CD4-positive, alpha-beta T cell treated with Interleukin-1 beta for 1 hour (primary cell): ENCODE measurements around the gene RAB31.

Experiments used
- DNase-seq, 2 donors: peaks; one replicate each; pipeline ENCODE4 v3.0.0-alpha.2; 2020 to 2022

The RAB31 gene

DNA sequence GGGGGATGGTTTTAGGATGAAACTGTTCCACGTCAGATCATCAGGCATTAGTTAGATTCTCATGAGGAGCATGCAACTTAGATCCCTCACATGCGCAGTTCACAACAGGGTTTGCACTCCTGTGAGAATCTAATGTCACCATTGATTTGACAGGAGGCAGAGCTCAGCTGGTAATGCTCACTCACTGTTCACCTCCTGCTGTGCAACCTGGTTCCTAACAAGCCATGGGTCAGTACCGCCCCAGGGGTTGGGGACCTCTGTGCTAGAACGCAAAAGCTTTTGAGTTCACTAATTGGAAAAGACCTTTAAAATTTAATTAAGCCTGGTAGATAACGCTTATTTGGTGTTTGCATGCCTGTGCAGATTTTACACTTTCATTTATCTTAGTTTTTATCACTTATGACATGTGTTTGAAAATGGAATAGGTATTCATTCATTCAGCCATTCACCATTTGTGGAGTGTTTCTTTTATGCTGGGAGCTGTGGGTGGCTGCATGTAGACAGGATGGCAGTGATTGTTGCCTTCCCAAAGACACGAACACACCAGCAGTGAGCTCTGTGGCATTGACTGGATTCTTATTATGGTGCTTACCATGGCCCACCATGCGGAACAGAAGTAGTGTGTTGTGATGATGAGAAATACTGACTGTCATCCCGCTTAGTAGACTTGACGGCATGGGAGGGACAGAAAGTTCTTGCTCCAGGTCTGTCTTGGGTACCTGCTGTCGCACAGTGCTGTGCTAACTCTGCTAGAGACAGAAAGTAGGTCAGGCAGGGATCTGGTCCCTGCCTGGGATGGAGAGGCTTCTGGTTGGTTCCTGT, 6.4 kb downstream of the RAB31 start:
- no peak for DNase-seq

DNA sequence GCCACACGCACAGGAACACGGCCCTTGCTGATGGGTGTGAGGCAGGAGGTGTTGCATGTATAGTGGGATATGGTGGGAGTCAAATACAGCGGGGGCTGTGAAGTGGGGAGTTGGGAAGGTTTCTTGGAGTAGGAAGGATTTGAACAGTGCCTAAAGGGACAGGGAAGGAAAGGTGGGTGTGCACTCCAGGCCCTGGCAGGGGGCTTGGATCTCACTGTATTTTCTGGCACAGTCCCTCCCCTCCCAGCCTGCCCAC, 6.9 kb downstream of the RAB31 start:
- no peak for DNase-seq

GRCh38 chr18:9715978-9716774, 8.1 kb downstream of the RAB31 start:
- no peak for DNase-seq

DNA sequence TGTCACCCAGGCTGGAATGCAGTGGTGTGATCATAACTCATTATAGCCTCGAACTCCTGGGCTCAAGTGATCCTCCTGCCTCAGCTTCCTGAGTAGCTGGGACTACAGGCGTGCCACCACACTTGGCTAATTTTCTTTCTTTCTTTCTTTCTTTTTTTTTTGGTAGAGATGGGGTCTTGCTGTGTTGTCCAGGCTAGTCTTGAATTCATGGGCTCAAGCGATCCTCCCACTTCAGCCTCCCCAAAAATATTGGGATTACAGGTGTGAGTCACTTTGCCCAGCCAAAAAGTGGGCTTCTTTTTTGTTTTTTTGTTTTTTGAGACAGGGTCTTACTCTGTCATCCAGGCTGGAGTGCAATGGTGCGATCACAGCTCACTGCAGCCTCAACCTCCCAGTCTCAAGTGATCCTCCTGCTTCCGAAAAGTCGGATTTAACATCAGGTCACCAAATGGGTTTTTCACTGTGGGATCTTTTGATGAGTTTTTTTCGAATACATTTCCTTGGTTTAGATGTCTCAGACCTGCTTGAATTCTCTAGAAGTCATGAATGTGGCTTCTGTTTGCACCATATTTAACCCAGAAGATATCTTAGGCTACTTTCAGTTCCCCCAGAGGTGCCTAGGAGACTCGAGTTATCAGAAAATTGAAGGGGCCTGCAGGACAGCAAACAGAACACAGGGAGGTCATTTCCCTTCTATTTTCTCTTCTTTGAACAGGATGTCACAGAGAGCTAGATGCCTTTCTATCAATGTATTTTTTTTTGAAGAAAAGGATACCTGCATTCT, 8.9 kb downstream of the RAB31 start:
- no peak for DNase-seq

DNA sequence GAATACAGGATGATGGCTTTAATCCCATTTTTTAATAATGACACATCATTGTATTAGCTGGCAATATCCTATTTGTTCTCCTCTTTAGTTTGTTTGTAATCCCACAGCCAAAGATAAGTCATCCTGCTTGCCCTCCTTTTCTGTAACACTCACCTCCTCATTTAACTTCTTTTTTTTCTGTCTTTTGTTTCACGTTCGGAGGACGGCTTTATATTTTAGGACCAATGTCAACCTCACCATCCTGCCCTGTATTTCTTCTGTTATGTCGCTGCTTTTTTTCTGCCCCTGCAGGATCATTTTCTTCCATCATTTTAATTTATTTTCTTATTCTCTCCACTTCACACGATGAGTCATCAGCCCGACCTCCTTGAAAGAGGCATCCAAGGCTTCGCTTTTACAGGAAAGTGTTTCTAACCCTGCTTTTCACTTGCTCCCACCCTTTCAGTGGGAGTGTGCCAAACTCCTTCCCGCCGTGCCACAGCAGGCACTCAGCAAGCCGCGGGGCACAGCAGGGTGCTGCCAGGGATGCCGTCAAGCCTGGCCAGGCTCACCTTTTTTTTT, 11.4 kb downstream of the RAB31 start:
- no peak for DNase-seq

GRCh38 chr18:9720327-9720726, 12.2 kb downstream of the RAB31 start:
- DNase-seq = no peak

DNA sequence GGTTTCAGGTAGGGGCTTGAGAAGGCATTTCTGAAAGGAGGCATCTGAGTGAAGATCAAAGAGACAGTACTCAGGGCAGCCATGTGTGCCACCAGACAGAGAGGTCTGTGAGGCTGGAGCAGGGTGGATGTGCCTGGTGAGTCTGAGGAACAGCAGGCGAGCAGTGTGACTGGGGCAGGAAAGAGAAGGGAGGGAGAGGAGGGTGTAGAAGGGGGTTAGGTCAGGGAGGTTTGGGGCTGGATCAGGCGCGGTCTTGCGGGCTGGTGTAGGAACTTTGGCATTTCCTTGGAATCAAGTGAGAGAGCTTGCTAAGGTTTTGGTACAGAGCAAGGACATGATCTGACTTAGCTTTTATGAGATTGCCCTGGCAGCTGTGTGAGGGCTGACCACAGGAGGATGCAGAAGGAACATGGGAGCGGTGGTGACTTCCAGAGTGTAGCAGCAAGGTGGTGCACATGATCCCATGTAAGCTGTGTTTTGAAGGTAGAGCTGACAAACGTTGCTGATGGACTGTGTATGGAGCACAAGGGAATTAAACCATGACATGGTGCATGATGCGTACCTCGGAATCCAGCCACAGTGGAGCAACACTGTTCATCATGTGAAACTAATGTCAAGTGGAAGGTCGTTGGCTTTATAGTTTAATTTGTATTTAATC, 13.9 kb downstream of the RAB31 start:
- DNase-seq = no peak

DNA sequence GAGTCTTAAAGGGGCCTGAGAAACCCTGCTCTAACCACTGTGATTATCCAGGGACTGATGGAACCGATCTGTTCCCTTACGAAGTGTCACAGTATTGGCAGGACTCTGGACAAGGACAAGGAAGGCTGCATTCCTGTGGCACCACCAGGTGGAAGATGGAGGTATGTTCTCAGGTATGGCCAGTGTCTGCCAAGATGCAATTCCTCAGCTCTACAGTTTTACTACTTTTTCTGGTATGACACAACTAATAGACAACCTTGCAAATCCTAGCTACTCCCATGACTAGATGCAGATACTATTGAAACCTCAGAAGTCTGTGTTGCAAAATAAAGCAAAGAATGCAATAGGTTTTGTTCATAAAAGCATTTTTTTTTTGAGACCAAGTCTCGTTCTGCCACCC, 14.6 kb downstream of the RAB31 start:
- no peak for DNase-seq

DNA sequence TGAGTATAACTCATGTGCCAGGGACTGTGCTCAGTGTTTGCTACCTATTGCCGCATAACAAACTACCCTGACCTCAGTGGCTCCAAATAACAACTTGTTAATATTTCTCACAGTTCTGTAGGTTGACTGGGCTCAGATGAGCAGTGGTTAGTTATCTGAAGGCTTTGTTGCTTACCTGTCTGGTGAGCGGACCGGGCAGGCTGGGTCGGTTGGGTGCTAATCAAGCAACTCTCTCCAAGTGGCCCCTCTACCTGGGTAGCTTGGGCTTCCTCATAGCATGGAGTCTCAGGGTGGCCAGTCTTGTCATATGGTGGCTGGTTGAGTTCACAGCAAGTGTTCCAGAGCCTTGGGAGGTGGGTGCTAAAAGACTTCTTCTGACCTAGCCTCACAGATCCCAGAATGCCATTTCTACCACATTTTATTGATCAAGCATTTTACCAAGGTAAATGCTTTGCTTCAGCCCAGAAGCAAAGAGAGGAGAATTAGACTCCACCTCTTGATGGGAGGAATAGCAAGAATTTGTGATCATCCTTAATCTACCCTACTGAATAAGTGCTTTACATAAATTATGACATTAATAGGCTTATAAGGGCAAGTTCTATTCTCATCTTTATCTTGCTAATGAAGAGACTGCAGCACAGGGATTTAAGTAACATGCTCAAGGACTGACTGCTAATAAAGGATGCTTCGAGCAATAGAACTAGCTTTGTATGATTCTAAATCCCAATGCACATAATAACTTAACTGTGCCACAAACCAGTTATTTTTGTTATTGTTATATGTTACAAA, 16.9 kb downstream of the RAB31 start:
- no peak for DNase-seq

DNA sequence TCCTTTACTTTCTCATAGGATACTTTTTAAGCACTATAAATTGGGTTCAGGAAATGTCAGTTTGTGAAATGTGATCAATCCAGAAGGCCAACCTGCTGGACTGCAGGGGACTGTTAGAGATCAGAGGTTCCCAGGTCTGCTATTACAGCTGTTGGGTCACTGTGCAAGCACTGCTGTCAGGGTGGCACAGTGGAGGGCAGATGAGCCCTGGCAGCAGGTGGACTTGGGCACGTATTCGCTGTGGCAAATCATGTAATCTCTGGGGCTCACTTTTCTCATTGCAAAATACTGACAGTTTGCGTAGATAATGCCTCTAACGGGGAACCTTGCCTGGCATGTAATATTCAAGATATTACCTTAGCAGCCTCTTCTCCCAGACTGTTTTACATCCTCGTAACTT, 18.1 kb downstream of the RAB31 start:
- no peak for DNase-seq

DNA sequence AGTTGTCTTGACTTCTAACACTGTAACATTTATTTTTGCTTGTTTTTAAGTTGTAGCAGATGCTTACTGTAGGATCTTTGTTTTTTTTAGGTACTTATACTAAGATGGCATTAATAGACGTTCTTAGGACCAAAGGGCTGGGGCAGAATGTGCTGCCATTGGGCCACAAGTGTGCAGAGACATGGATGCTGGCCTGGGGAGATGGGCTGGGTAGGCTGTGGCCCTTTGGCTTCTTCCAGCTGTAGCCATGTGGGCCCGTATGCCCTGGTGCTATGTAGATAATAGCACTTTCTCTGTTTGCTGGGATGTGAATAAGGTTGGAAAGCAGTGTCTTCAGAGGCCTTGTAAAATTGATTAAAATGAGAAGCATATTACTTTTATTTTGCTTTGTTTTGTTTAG, 18.8 kb downstream of the RAB31 start:
- DNase-seq = no peak

DNA sequence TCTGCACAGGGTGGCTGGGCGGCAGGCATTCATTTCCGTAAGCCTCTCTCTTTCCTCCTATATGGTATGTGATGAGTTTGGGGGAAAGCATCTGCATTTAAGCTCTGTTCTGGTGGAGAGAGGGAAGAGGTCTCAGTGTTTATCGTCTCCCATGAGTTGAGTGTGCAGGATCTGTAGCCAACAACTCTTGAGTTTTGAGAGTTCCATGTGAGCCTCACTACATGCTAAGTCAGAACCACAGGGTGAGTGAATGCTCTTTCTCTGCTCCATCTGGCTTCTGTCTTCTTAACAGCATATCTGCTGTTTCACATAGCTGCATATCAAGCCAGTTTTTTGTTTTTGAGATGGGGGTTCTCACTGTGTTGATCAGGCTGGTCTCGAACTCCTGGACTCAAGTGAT, 22.7 kb downstream of the RAB31 start:
- DNase-seq = no peak

DNA sequence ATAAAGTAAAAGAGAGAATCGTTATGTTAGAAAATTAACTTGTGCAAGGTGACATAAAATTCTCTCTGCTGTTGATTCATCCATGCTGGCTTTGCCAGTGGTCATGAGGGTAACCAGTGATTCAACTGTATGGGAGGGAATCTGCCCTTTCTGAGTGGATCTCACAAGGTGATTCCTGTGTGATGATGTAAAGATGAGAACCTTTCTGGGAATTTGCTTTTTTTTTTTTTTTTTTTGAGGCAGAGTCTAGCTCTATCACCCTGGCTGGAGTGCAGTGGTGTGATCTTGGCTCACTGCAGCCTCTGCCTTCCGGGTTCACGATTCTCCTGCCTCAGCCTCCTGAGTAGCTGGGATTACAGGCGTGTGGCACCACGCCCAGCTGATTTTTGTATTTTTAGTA, 23.3 kb downstream of the RAB31 start:
- no peak for DNase-seq

- DNase-seq = no peak
These were observed 23.9 kb downstream of the RAB31 start for GRCh38 chr18:9732031-9732430.

DNA sequence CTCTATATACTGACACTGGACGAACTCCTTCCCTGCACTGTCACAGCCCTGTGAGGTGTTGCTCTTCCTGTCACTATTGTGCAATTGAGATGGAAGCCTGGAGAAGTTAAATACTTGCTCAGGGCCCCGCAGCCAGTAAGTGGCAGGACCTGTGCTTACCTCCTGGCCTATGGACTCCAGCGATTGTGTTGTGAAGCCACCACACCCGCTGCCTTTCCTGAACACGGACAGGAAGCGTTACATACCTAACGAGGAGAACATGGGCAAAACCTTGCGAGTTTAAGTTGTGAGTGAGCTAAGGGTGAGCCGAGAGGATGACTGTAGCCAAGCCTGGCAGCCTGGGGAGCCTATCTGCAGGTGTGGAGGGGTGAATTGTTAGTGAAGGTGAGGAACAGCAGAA, 26.1 kb downstream of the RAB31 start:
- DNase-seq = no peak

DNA sequence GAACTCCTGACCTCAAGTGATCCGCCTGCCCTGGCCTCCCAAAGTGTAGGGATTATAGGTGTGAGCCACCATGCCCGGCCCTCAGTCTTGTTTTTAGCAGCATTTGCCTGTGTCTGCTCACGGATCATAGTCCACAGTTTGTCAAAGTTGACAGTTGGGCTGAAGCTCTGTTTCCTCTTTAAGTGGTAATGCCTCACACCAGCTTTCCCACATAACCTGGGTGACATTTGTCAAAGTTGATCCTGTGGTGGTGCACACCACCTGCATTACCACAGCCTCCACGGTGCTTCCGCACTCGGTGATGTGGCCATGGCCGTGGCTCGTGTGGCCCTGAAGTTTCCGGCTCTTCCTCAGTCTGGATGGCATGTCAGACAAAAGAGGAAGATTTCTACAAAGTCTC, 27.1 kb downstream of the RAB31 start:
- no peak for DNase-seq

DNA sequence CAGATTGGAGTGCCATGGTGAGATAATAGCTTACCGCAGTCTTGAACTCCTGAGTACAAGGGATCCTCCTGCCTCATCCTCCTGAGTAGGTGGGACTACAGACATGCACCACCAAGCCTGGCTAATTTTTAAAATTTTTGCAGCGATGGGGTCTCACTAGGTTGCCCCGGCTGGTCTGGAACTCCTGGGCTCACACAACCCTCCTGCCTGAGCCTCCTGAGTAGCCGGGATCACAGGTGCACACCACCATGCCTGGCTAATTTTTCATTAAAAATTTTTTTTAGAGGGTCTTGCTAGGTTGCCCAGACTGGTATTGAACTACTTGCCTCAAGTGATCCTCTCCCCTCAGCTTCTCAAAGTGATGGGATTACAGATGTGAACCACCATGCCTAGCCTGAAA, 27.8 kb downstream of the RAB31 start:
- no peak for DNase-seq

GRCh38 chr18:9736286-9736835, 28.3 kb downstream of the RAB31 start:
- DNase-seq = no peak

- no peak for DNase-seq
These were observed 28.9 kb downstream of the RAB31 start for GRCh38 chr18:9737006-9737405.

DNA sequence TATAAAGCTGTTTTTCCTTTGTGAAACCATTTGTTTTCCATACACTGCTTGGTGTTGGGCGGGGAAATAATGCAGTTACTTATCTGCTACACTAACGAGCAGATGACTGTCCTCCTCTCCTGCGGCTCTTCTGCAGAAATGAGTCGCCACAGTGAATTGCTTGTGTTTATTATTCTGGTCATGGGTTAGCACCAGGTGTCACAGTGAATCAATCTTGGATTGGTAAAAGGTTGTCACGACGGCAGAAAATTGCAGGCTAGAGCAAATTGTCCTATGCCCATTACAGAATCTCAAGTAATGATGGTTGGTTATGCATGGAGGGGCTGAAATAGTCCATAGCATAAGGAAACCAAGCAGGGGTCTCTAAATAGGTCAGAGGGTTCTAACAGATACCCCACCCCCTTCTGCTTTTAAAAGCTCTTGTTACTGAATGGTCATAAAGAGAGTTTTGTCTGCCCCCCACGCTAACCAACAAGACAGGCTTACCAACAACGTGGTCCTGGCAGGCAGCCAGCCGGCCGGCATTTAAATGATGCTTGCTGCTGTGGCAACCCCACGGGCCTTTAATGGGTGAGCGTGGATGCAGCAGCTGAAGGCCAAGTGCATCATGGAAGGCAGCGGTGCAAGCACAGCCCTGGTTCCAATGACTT, 29.5 kb downstream of the RAB31 start:
- no peak for DNase-seq

DNA sequence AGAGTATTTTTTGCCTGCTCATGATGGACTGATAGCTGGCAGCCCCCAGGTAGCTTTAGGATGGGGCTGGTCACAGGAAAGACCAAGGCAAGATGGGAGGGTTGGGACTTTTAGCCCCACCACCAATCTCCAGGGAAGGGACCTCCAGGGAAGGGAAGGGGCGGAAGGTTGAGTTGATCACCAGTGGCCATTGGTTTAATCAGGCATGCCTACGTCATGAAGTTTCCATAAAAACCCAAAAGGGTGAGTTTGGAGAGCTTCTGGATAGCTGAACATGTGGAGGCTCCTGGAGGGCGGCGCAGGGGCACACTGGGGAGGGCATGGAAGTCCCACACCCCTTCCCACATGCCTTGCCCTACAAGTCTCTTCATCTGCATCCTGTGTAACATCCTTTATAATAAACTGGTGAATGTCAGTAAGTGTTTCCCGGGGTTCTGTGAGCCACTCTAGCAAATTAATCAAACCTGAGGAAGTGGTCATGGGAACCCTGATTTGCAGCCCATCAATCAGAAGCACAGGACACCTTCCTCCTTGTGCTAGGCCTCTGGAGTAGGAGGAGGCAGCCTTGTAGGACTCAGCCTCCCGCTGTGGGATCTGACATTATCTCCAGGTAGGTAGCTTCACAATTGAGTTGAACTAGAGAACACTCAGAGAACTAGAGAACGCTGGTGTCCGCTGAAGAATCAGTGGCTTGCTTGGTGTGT, 30.3 kb downstream of the RAB31 start:
- no peak for DNase-seq
